HepG2 (cell line): ENCODE data around the gene ELL3. TPM values are rescaled to one million over a fixed set of nuclear protein-coding genes. Genes with fewer than 3 reads are reported as not detected.

Experiments used
- CBFB ChIP-seq: sonication (generic); formaldehyde crosslinking; IDR thresholded peaks from 2 replicates; pipeline ENCODE4 v1.4.0; 2020; ENCODE audit warnings: missing genetic modification reagents
- ERF ChIP-seq: IDR thresholded peaks from 2 replicates; pipeline ENCODE4 v1.6.1; 2018; ENCODE audit warnings: missing biosample characterization, missing genetic modification reagents
- GATAD2A ChIP-seq: IDR thresholded peaks from 2 replicates; pipeline ENCODE4 v1.6.1; 2016
- HDAC2 ChIP-seq: sonication (generic); formaldehyde crosslinking; IDR thresholded peaks from 2 replicates; pipeline ENCODE4 v1.4.0; 2020; ENCODE audit warnings: missing genetic modification reagents
- HMG20B ChIP-seq: conservative IDR thresholded peaks from 2 replicates; pipeline ENCODE4 v1.6.1; 2016; ENCODE audit warnings: missing genetic modification reagents, missing compliant biosample characterization
- NCOA2 ChIP-seq: sonication (generic); formaldehyde crosslinking; IDR thresholded peaks from 2 replicates; pipeline ENCODE4 v1.8.0; 2022; ENCODE audit warnings: inconsistent platforms
- NPAS2 ChIP-seq: sonication (generic); formaldehyde crosslinking; IDR thresholded peaks from 2 replicates; pipeline ENCODE4 v1.8.0; 2022; ENCODE audit warnings: mild to moderate bottlenecking, missing genetic modification reagents, borderline replicate concordance
- SALL2 ChIP-seq: sonication (generic); formaldehyde crosslinking; IDR thresholded peaks from 2 replicates; pipeline ENCODE4 v1.8.1; 2023; ENCODE audit warnings: mild to moderate bottlenecking, missing genetic modification reagents, inconsistent platforms
- ZNF350 ChIP-seq: sonication (generic); formaldehyde crosslinking; IDR thresholded peaks from 2 replicates; pipeline ENCODE4 v1.4.0; 2020; ENCODE audit warnings: mild to moderate bottlenecking, low read depth, missing genetic modification reagents, borderline replicate concordance
- ZNF674 ChIP-seq: sonication (generic); formaldehyde crosslinking; IDR thresholded peaks from 2 replicates; pipeline ENCODE4 v1.5.0; 2020; ENCODE audit warnings: low read depth, mild to moderate bottlenecking, missing genetic modification reagents
- ZNF777 ChIP-seq: sonication (generic); formaldehyde crosslinking; IDR thresholded peaks from 2 replicates; pipeline ENCODE4 v1.4.0; 2020; ENCODE audit warnings: missing genetic modification reagents
- ZNF790 ChIP-seq: sonication (generic); formaldehyde crosslinking; IDR thresholded peaks from 2 replicates; pipeline ENCODE4 v1.8.0; 2022; ENCODE audit warnings: missing genetic modification reagents, mild to moderate bottlenecking, borderline replicate concordance
- ZSCAN12 ChIP-seq: sonication (generic); formaldehyde crosslinking; IDR thresholded peaks from 2 replicates; pipeline ENCODE4 v1.9.0; 2021; ENCODE audit warnings: mild to moderate bottlenecking, missing genetic modification reagents
- ZSCAN25 ChIP-seq: sonication (generic); formaldehyde crosslinking; IDR thresholded peaks from 2 replicates; pipeline ENCODE4 v1.8.0; 2022; ENCODE audit warnings: mild to moderate bottlenecking, missing genetic modification reagents
- polyA plus RNA-seq, 8 experiments: library from polyadenylated mRNA; depleted of rRNA in 3 of 8; stranded (reverse) in 7 of 8; unstranded in 1 of 8; fragments of >200 nt; fragmentation: Illumina TruSeq in 4 of 8; extraction: Trizol in 4 of 8; gene quantifications; 2 replicates each; pipeline versions ENCODE4 v1.2.1 to v1.2.3, GENCODE V29; 2011 to 2016; ENCODE audit warnings: low read depth in 4 of 8, missing spikeins in 1 of 8, mixed read lengths in 1 of 8; ENCODE audit not compliant: insufficient read depth in 1 of 8
- total RNA-seq, 5 experiments: library from RNA; depleted of rRNA; stranded (reverse); fragments of >200 nt; fragmentation: Illumina TruSeq; extraction: Trizol; gene quantifications; 2 replicates each; pipeline ENCODE4 v1.2.3, GENCODE V29; 2016; ENCODE audit warnings: low read depth in 1 of 5
- TF ChIP-seq, protein P1 (sequence below), 2 experiments: IDR thresholded peaks; 2 replicates each; pipeline ENCODE4 v1.6.1; 2011 to 2012; ENCODE audit warnings: low read length in 2 of 2, borderline replicate concordance in 1 of 2, low read depth in 1 of 2, mild to moderate bottlenecking in 1 of 2, moderate library complexity in 1 of 2
- TF ChIP-seq, protein P2 (sequence below): sonication (generic); formaldehyde crosslinking; IDR thresholded peaks from 2 replicates; pipeline ENCODE4 v1.4.0; 2020; ENCODE audit warnings: mild to moderate bottlenecking, missing genetic modification reagents
- TF ChIP-seq, protein P3 (sequence below): sonication (generic); formaldehyde crosslinking; IDR thresholded peaks from 2 replicates; pipeline ENCODE4 v1.4.0; 2020; ENCODE audit warnings: missing genetic modification reagents, borderline replicate concordance
- TF ChIP-seq, protein P4 (sequence below): sonication (generic); formaldehyde crosslinking; IDR thresholded peaks from 2 replicates; pipeline ENCODE4 v1.4.0; 2020; ENCODE audit warnings: missing genetic modification reagents; ENCODE audit errors: not compliant biosample characterization
- TF ChIP-seq, protein P5 (sequence below): IDR thresholded peaks from 2 replicates; pipeline ENCODE4 v1.6.1; 2016; ENCODE audit warnings: low read depth

Gene ELL3
- total and polyA plus RNA-seq, 2 of the 13 experiments (the other 11 are each of a cell fraction or from before 2014, with no cell fraction given): 6.1 to 8.8 TPM

DNA sequence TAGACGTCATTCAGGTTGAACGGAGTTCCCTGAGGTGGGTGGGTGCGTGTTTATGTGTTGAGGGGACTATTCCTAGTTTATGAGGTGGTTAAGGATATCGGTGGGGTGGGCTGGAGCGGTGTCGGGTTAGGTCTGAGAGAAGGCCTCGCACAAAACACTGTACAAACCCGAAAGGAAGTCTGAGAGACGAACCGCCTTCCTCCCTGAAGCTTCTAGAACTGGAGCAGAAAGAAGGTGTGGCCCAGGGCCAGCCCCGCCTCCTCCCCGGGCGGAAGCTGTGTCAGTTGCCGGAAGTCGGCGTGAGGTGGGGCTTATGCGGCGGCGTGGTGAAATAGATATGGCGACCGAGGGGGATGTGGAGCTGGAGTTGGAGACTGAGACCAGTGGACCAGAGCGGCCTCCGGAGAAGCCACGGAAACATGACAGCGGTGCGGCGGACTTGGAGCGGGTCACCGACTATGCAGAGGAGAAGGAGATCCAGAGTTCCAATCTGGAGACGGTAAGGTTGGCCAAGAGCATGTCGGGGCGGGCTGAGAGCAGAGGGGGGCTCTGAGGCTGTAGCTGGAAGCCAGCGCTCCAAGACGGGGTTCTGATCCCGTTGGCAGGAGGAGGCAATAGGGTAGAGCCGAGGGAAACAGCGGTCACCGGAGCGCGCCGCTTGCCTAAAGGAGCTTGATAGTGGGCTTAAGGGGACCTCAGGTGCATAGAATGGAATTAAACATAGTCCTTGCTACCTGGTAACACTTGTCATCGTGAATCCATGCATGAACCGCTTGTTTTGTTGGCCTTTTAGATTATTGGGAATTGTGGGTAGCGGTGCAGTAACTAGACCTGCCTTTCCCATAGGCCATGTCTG is 23.7 kb upstream of the ELL3 start, which contains the start of gene HYPK (continued):
- TF ChIP-seq, protein P1, sequence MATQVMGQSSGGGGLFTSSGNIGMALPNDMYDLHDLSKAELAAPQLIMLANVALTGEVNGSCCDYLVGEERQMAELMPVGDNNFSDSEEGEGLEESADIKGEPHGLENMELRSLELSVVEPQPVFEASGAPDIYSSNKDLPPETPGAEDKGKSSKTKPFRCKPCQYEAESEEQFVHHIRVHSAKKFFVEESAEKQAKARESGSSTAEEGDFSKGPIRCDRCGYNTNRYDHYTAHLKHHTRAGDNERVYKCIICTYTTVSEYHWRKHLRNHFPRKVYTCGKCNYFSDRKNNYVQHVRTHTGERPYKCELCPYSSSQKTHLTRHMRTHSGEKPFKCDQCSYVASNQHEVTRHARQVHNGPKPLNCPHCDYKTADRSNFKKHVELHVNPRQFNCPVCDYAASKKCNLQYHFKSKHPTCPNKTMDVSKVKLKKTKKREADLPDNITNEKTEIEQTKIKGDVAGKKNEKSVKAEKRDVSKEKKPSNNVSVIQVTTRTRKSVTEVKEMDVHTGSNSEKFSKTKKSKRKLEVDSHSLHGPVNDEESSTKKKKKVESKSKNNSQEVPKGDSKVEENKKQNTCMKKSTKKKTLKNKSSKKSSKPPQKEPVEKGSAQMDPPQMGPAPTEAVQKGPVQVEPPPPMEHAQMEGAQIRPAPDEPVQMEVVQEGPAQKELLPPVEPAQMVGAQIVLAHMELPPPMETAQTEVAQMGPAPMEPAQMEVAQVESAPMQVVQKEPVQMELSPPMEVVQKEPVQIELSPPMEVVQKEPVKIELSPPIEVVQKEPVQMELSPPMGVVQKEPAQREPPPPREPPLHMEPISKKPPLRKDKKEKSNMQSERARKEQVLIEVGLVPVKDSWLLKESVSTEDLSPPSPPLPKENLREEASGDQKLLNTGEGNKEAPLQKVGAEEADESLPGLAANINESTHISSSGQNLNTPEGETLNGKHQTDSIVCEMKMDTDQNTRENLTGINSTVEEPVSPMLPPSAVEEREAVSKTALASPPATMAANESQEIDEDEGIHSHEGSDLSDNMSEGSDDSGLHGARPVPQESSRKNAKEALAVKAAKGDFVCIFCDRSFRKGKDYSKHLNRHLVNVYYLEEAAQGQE (IDR thresholded peaks at IDR 0.05; ENCODE audit: borderline replicate concordance in 1 of 2, low read depth in 1 of 2, low read length in 2 of 2): no peak
- TF ChIP-seq ERF (CRISPR knock-in tag): peak; percentile 65; the same call in 1 of the 2 replicates
- TF ChIP-seq, protein P2, sequence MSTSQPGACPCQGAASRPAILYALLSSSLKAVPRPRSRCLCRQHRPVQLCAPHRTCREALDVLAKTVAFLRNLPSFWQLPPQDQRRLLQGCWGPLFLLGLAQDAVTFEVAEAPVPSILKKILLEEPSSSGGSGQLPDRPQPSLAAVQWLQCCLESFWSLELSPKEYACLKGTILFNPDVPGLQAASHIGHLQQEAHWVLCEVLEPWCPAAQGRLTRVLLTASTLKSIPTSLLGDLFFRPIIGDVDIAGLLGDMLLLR (CRISPR knock-in tag): no peak
- TF ChIP-seq ZSCAN25 (CRISPR knock-in tag): no peak
- TF ChIP-seq HDAC2 (CRISPR knock-in tag): no peak
- TF ChIP-seq, protein P3, sequence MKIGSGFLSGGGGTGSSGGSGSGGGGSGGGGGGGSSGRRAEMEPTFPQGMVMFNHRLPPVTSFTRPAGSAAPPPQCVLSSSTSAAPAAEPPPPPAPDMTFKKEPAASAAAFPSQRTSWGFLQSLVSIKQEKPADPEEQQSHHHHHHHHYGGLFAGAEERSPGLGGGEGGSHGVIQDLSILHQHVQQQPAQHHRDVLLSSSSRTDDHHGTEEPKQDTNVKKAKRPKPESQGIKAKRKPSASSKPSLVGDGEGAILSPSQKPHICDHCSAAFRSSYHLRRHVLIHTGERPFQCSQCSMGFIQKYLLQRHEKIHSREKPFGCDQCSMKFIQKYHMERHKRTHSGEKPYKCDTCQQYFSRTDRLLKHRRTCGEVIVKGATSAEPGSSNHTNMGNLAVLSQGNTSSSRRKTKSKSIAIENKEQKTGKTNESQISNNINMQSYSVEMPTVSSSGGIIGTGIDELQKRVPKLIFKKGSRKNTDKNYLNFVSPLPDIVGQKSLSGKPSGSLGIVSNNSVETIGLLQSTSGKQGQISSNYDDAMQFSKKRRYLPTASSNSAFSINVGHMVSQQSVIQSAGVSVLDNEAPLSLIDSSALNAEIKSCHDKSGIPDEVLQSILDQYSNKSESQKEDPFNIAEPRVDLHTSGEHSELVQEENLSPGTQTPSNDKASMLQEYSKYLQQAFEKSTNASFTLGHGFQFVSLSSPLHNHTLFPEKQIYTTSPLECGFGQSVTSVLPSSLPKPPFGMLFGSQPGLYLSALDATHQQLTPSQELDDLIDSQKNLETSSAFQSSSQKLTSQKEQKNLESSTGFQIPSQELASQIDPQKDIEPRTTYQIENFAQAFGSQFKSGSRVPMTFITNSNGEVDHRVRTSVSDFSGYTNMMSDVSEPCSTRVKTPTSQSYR (CRISPR knock-in tag): no peak
- TF ChIP-seq ZNF350 (CRISPR knock-in tag): peak; percentile 37; the same call in 1 of the 2 replicates
- TF ChIP-seq GATAD2A (CRISPR knock-in tag): no peak; the same call in 1 of the 2 replicates
- TF ChIP-seq ZSCAN12 (CRISPR knock-in tag): no peak
- no peak for TF ChIP-seq NPAS2 (CRISPR knock-in tag)
- TF ChIP-seq, protein P4, sequence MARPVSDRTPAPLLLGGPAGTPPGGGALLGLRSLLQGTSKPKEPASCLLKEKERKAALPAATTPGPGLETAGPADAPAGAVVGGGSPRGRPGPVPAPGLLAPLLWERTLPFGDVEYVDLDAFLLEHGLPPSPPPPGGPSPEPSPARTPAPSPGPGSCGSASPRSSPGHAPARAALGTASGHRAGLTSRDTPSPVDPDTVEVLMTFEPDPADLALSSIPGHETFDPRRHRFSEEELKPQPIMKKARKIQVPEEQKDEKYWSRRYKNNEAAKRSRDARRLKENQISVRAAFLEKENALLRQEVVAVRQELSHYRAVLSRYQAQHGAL (CRISPR knock-in tag): no peak
- TF ChIP-seq, protein P5, sequence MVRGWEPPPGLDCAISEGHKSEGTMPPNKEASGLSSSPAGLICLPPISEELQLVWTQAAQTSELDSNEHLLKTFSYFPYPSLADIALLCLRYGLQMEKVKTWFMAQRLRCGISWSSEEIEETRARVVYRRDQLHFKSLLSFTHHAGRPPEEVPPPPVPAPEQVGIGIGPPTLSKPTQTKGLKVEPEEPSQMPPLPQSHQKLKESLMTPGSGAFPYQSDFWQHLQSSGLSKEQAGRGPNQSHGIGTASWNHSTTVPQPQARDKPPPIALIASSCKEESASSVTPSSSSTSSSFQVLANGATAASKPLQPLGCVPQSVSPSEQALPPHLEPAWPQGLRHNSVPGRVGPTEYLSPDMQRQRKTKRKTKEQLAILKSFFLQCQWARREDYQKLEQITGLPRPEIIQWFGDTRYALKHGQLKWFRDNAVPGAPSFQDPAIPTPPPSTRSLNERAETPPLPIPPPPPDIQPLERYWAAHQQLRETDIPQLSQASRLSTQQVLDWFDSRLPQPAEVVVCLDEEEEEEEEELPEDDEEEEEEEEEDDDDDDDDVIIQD (CRISPR knock-in tag): no peak; the same call in 1 of the 2 replicates
- TF ChIP-seq ZNF777 (CRISPR knock-in tag): no peak
- 0 out of 2 replicates have a peak, but pooled peaks have one; percentile 39 for TF ChIP-seq CBFB (CRISPR knock-in tag)
- no peak for TF ChIP-seq HMG20B
- no peak for TF ChIP-seq SALL2 (CRISPR knock-in tag)
- no peak for TF ChIP-seq ZNF674
- no peak for TF ChIP-seq ZNF790
- TF ChIP-seq NCOA2 (CRISPR knock-in tag): peak; percentile 48
